RWPE1 (cell line): Measurements from ENCODE around the gene MYL6.
"Not testable (repeated sequence)": the region's sequence is repeated elsewhere in the genome, so short reads cannot be mapped to it uniquely, and the experiment has no call there.

Experiments used
- CTCF ChIA-PET: fragments of 350-600 bp; sonication (Branson Sonifier 250); formaldehyde crosslinking; extraction: SDS; loops from one replicate; lab custom pipeline; 2021; lab: Yijun Ruan, JAX
- POLR2A ChIA-PET: fragments of 400-600 bp; formaldehyde crosslinking; extraction: SDS; loops from one replicate; lab custom pipeline; 2020; ENCODE audit warnings: antibody characterized with exemption; ENCODE audit not compliant: low non-redundant PET; lab: Yijun Ruan, JAX
- DNase-seq: peaks from one replicate; pipeline ENCODE4 v3.0.0; 2012; ENCODE audit warnings: low spot score
- H3K27ac ChIP-seq: fragments of 450-650 bp; 2 replicates; pipeline ENCODE4 v1.5.1; 2017
- TF ChIP-seq, protein P1 (sequence below): fragments of 450-650 bp; conservative IDR thresholded peaks from 2 replicates; pipeline ENCODE4 v1.5.1; 2017; ENCODE audit warnings: low read depth, mild to moderate bottlenecking

MYL6 gene

DNA sequence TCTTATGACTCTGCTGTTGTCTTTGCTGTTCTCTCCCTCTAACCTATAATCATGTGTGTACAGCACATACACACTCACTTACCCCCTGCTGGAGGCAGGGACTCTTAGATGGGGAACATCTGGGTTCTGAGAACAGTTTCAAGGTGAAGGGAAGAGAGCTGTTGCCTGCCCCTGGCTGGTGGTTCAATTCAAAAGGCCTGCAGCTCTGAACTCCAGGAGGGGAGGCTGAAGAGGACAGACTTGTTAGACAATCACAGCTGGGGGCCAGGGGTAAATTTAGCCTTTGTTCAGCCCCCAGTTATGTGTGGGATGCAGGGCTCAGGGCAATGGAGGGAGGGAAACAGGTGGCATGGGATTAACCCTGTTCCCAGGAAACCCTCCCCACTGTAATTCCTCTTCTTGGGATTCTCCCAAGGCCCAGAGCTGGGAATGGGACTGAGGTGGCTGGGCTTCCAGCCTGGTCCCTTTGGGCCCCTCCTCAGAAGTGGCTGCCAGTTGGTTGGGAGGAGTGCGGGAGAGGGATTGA, 3.9 kb upstream of the MYL6 start:
- DNase-seq = no peak
- CTCF ChIA-PET = no interaction called here
- peak overlapping the region; percentile 97 for H3K27ac ChIP-seq
- TF ChIP-seq, protein P1, sequence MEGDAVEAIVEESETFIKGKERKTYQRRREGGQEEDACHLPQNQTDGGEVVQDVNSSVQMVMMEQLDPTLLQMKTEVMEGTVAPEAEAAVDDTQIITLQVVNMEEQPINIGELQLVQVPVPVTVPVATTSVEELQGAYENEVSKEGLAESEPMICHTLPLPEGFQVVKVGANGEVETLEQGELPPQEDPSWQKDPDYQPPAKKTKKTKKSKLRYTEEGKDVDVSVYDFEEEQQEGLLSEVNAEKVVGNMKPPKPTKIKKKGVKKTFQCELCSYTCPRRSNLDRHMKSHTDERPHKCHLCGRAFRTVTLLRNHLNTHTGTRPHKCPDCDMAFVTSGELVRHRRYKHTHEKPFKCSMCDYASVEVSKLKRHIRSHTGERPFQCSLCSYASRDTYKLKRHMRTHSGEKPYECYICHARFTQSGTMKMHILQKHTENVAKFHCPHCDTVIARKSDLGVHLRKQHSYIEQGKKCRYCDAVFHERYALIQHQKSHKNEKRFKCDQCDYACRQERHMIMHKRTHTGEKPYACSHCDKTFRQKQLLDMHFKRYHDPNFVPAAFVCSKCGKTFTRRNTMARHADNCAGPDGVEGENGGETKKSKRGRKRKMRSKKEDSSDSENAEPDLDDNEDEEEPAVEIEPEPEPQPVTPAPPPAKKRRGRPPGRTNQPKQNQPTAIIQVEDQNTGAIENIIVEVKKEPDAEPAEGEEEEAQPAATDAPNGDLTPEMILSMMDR = no peak
- POLR2A ChIA-PET = no interaction called here

DNA sequence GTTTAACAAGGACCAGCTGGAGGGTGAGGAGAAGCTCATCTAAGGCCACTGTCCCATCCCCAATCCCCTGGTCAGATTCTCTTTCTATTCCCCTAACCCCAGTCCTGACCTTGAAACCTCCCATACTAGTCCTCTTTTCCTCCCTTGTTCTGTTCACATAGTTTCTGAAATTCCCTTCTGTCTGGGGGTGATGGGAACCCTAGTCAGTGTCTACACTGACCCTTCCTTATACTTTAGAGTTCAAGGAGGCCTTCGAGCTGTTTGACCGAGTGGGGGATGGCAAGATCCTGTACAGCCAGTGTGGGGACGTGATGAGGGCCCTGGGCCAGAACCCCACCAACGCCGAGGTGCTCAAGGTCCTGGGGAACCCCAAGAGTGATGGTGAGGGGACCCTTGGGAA, 3.3 kb upstream of the MYL6 start:
- no peak for DNase-seq
- peak overlapping the region; percentile 97 for H3K27ac ChIP-seq
- TF ChIP-seq, protein P1 = no peak
- ChIA-PET CTCF (no interaction called here), POLR2A (interaction anchor here (1.2 kb wide), 1 partner anchor 34 kb away, joined by 3 read pairs; no protein-coding TSS in a partner anchor)

DNA sequence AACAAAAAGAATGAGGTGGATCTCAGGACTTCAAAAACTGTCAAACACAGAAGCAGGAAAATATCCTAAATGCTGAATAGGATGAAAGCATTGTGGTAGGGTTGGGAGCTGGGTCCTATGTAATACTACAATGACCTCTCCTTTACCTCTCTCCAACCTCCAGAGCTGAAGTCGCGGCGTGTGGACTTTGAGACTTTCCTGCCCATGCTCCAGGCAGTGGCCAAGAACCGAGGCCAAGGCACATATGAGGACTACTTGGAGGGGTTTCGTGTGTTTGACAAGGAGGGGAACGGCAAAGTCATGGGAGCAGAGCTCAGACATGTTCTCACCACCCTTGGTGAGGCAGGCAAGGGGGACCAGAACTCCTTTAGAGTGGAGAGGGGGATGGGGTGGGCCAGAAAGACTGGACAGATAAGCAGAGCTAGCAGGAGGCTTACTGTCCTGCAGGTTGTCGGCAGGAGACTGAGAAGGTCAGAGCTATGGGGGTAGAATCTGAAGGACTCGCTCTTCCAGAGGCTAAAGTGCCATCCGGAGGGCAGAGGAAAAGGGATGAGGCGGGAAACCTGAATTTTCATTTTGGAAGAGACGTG, 2.8 kb upstream of the MYL6 start:
- TF ChIP-seq, protein P1 = no peak
- peak overlapping the region; percentile 97 for H3K27ac ChIP-seq
- DNase-seq = no peak
- CTCF ChIA-PET = no interaction called here
- POLR2A ChIA-PET = interaction anchor here (0.5 to 1.2 kb wide), 2 partner anchors 31 to 33 kb away, joined by 3 read pairs; no protein-coding TSS in a partner anchor

DNA sequence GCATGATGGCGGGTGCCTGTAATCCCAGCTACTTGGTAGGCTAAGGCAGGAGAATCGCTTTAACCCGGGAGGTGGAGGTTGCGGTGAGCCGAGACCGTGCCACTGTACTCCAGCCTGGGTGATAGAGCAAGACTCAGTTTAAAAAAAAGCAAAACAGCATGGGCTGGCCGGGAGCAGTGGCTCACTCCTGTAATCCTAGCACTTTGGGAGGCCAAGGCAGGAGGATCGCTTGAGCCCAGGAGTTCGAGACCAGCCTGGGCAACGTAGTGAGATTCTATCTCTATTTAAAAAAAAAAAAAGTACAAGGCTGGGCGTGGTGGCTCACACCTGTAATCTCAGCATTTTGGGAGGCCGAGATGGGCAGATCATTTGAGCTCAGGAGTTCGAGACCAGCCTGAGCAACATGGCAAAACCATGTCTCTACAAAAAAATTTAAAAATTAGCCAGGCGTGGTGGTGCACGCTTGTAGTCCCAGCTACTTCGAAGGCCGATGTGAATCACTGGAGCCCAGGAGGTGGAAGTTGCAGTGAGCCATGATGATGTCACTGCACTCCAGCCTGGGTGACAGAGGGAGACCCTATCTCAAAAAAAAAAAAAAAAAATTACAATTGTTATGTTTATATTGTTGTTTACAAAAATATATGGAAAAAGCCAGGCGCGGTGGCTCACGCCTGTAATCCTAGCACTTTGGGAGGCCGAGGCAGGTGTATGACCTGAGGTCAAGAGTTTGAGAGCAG, 1.5 kb upstream of the MYL6 start:
- H3K27ac ChIP-seq = peak overlapping the region; percentile 97
- CTCF ChIA-PET = interaction anchor here (0.6 to 0.7 kb wide), 3 partner anchors 32 to 166 kb away, joined by 3 to 4 read pairs (median 3); no protein-coding TSS in a partner anchor
- DNase-seq, POLR2A ChIA-PET: not testable (repeated sequence)

DNA sequence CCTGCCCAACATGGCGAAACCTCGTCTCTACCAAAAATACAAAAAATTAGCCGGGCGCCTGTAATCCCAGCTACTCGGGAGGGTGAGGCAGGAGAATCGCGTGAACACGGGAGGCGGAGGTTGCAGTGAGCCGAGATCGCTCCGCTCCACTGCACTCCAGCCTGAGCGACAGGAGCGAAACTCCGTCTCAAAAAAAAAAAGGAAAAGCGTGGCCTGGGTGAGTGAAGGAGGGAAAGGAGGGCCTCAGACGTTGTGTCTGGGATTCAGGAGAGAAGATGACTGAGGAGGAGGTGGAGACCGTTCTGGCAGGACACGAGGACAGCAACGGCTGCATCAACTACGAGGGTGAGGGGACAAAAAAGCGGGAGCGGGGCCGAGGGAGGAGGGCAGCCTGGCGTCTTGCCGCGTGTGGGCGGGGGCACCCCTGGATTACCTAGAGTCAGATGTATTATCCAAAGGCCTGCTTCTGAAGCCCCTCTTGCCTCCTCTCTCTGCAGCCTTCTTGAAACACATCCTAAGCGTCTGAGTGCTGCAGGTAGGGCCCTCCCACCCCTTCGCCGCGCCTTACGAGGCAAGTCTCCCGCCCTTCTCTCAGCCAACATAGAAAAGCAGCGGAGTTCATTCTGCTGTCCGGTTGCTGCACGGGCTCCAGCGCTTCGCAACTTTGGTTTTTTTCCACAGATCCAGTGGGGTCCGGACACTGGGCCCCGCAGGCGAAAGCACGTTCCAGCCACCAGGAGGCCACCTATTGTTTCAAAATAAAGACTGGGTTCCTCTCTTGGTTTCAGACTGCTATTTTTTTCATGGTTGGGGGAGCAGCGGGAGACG, 744 bp upstream of the MYL6 start:
- TF ChIP-seq, protein P1 = peak; percentile 62
- ChIA-PET CTCF (no interaction called here), POLR2A (no interaction called here)
- peak overlapping the region; percentile 97 for H3K27ac ChIP-seq
- DNase-seq = peak; percentile 81

DNA sequence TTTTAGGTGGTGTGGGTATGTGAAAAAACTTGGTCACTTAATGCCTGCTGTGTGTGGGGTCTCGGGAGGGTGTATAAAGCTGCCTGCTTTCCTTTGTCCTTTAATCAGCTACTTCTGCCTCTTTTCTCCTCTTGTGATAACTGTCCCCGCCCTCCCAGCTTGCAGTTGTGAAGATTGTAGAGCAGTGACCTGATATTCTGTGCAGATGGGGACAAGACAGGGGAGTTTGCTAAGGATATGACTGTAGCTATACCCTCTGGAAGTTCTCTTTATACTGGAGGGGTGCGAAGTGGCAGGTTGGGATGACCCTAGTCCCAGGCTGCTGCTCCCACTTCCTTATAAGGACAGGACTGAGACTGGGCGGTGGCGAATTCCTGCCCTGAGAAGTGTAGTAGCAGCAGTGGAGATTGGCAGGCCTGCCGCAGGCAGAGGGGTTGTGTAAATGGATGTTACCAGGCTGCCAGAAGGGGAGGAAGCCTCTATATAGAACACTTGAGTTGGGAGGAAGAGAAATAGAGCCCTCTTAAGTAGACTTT, 835 bp downstream of the MYL6 start:
- ChIA-PET POLR2A (interaction anchor here (0.6 to 1.4 kb wide), 3 partner anchors 9 to 39 kb away, joined by 3 to 5 read pairs (median 3); partner anchors contain the start of gene ESYT1), CTCF (interaction anchor here (0.6 to 1.2 kb wide), 2 partner anchors 31 kb away, joined by 4 to 5 read pairs; partner anchors contain the start of gene SMARCC2)
- peak overlapping the region; percentile 97 for H3K27ac ChIP-seq
- TF ChIP-seq, protein P1 = no peak
- peak; percentile 71 for DNase-seq
